DOHH2 (cell line): ENCODE results near the gene DSP.

Experiments
- H3F3A ChIP-seq: fragments of 200-600 bp; sonication (generic), shearing (Covaris generic); 2 replicates; pipeline ENCODE4 v1.6.0; 2016; ENCODE audit warnings: antibody characterized with exemption, mild to moderate bottlenecking; ENCODE audit not compliant: control insufficient read depth, insufficient read depth
- H3K27ac ChIP-seq: fragments of 200-600 bp; sonication (generic); 2 replicates; pipeline ENCODE4 v1.5.1; 2014; ENCODE audit warnings: low read depth, mild to moderate bottlenecking, low read length, moderate library complexity
- H3K27me3 ChIP-seq: fragments of 200-600 bp; sonication (generic); 2 replicates; pipeline ENCODE4 v1.6.1; 2014; ENCODE audit warnings: mild to moderate bottlenecking, low read length, mixed read lengths; ENCODE audit not compliant: control insufficient read depth
- H3K36me3 ChIP-seq: fragments of 200-600 bp; sonication (generic); 2 replicates; pipeline ENCODE4 v1.6.1; 2014; ENCODE audit warnings: mild to moderate bottlenecking, low read length, moderate library complexity, mixed read lengths; ENCODE audit not compliant: control insufficient read depth
- H3K4me1 ChIP-seq: fragments of 200-600 bp; sonication (generic); 2 replicates; pipeline ENCODE4 v1.6.1; 2014; ENCODE audit warnings: mild to moderate bottlenecking, low read length, mixed read lengths; ENCODE audit not compliant: control insufficient read depth
- H3K4me2 ChIP-seq: fragments of 200-600 bp; sonication (generic); 2 replicates; pipeline ENCODE4 v1.6.0; 2014; ENCODE audit warnings: mild to moderate bottlenecking, low read length, moderate library complexity
- H3K4me3 ChIP-seq: fragments of 200-600 bp; sonication (generic); 2 replicates; pipeline ENCODE4 v1.5.1; 2014; ENCODE audit warnings: mild to moderate bottlenecking, low read length, mixed read lengths
- H3K79me2 ChIP-seq: fragments of 200-600 bp; sonication (generic); 2 replicates; pipeline ENCODE4 v1.6.1; 2014; ENCODE audit warnings: mild to moderate bottlenecking, low read length, mixed read lengths; ENCODE audit not compliant: control insufficient read depth
- H3K9me2 ChIP-seq: fragments of 200-600 bp; sonication (generic); replicated peaks from 2 replicates; pipeline ENCODE4 v1.6.1; 2014; ENCODE audit warnings: mild to moderate bottlenecking, low read length, mixed read lengths; ENCODE audit not compliant: control insufficient read depth
- H3K9me3 ChIP-seq: fragments of 200-600 bp; sonication (generic); 2 replicates; pipeline ENCODE4 v1.6.1; 2014; ENCODE audit warnings: antibody characterized with exemption, low read length, mixed read lengths; ENCODE audit not compliant: control insufficient read depth, insufficient read depth
- H4K20me1 ChIP-seq: fragments of 200-600 bp; sonication (generic); 2 replicates; pipeline ENCODE4 v1.6.0; 2014; ENCODE audit warnings: low read depth, mild to moderate bottlenecking, antibody characterized with exemption, low read length, moderate library complexity; ENCODE audit not compliant: control insufficient read depth, insufficient read depth
- EZH2phosphoT487 ChIP-seq: fragments of 200-600 bp; sonication (generic); IDR thresholded peaks from 2 replicates; pipeline ENCODE4 v1.6.1; 2017; ENCODE audit warnings: borderline replicate concordance, mild to moderate bottlenecking, antibody characterized with exemption, low read length, moderate library complexity, mixed read lengths
- TF ChIP-seq, protein P1 (sequence below): fragments of 200-600 bp; sonication (generic); IDR thresholded peaks from one replicate; pipeline ENCODE4 v1.5.1; 2014; ENCODE audit warnings: antibody characterized with exemption, mild to moderate bottlenecking, low read depth, low read length; ENCODE audit not compliant: poor library complexity, severe bottlenecking

DSP gene

GRCh38 chr6:7541175-7542064, at the start of gene DSP:
Gene DSP, plus strand, starts transcription at chr6:7541671. Its CDS starts 245 bp downstream, at chr6:7541916.
- peak within 1 kb of the TSS; percentile 14; the same call in 1 of the 2 replicates for H3K4me2 ChIP-seq
- no peaks in the 10 kb centered on the region for H3K9me2 ChIP-seq
- H4K20me1 ChIP-seq: no peaks in the 10 kb centered on the region
- peak; percentile 65; the same call in 1 of the 2 replicates for TF ChIP-seq EZH2phosphoT487
- TF ChIP-seq, protein P1, sequence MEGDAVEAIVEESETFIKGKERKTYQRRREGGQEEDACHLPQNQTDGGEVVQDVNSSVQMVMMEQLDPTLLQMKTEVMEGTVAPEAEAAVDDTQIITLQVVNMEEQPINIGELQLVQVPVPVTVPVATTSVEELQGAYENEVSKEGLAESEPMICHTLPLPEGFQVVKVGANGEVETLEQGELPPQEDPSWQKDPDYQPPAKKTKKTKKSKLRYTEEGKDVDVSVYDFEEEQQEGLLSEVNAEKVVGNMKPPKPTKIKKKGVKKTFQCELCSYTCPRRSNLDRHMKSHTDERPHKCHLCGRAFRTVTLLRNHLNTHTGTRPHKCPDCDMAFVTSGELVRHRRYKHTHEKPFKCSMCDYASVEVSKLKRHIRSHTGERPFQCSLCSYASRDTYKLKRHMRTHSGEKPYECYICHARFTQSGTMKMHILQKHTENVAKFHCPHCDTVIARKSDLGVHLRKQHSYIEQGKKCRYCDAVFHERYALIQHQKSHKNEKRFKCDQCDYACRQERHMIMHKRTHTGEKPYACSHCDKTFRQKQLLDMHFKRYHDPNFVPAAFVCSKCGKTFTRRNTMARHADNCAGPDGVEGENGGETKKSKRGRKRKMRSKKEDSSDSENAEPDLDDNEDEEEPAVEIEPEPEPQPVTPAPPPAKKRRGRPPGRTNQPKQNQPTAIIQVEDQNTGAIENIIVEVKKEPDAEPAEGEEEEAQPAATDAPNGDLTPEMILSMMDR: no peak
- H3K9me3 ChIP-seq: no peaks in the 10 kb centered on the region
- H3K79me2 ChIP-seq: no peaks in the 10 kb centered on the region
- H3K4me1 ChIP-seq: no peaks in the 10 kb centered on the region
- H3K4me3 ChIP-seq: no peak within 1 kb of the TSS
- no peaks in the 10 kb centered on the region for H3F3A ChIP-seq
- no peak within 1 kb of the TSS for H3K27ac ChIP-seq
- H3K36me3 ChIP-seq: no peaks in the 10 kb centered on the region
- H3K27me3 ChIP-seq: peaks cover 65% of the 10 kb centered on the region

DNA sequence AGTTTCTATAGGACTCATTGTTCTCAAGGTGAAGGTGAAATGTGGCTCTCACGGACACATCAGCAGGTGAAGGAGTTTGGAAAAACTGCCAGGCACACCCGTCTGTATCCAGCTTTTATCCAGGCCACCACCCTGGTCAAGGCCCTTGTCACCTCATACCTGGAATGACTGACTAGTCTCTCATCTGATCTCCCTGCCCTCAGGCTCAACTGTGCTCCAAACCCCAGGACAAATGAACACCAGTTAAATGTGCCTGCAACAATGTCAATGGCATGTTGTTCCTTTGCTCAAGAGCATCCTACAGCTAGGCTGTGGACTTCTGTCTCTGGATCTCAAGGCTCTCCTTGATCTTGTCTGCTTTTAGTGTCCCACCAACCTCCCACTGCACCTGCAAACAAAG, 47.6 kb upstream of the DSP start:
- no peaks in the 10 kb centered on the region for H3F3A ChIP-seq
- H3K79me2 ChIP-seq: no peaks in the 10 kb centered on the region
- H3K9me3 ChIP-seq: no peaks in the 10 kb centered on the region
- no peaks in the 10 kb centered on the region for H3K4me1 ChIP-seq
- no peak for TF ChIP-seq EZH2phosphoT487
- TF ChIP-seq, protein P1: no peak
- H3K4me3 ChIP-seq: no peak overlapping the region
- H4K20me1 ChIP-seq: no peaks in the 10 kb centered on the region
- no peaks in the 10 kb centered on the region for H3K27me3 ChIP-seq
- H3K9me2 ChIP-seq: no peaks in the 10 kb centered on the region
- no peak overlapping the region for H3K27ac ChIP-seq
- no peak overlapping the region for H3K4me2 ChIP-seq
- H3K36me3 ChIP-seq: no peaks in the 10 kb centered on the region

- H3K27ac ChIP-seq: no peak overlapping the region
- no peaks in the 10 kb centered on the region for H3K9me3 ChIP-seq
- H3K79me2 ChIP-seq: no peaks in the 10 kb centered on the region
- H4K20me1 ChIP-seq: no peaks in the 10 kb centered on the region
- no peaks in the 10 kb centered on the region for H3K4me1 ChIP-seq
- H3K4me2 ChIP-seq: no peak overlapping the region
- no peak overlapping the region for H3K4me3 ChIP-seq
- H3K9me2 ChIP-seq: no peaks in the 10 kb centered on the region
- TF ChIP-seq, protein P1: no peak
- no peak for TF ChIP-seq EZH2phosphoT487
- no peaks in the 10 kb centered on the region for H3K27me3 ChIP-seq
- no peaks in the 10 kb centered on the region for H3F3A ChIP-seq
- no peaks in the 10 kb centered on the region for H3K36me3 ChIP-seq
These were observed 46.8 kb upstream of the DSP start for GRCh38 chr6:7494638-7495037.
